Fibroblast of peridontal ligament (primary cell): ENCODE measurements around the gene PSMC2.

ENCODE experiments used
- DNase-seq: peaks from one replicate; pipeline ENCODE4 v3.0.0-alpha.2; 2010; ENCODE audit errors: extremely low read depth

Gene PSMC2

DNA sequence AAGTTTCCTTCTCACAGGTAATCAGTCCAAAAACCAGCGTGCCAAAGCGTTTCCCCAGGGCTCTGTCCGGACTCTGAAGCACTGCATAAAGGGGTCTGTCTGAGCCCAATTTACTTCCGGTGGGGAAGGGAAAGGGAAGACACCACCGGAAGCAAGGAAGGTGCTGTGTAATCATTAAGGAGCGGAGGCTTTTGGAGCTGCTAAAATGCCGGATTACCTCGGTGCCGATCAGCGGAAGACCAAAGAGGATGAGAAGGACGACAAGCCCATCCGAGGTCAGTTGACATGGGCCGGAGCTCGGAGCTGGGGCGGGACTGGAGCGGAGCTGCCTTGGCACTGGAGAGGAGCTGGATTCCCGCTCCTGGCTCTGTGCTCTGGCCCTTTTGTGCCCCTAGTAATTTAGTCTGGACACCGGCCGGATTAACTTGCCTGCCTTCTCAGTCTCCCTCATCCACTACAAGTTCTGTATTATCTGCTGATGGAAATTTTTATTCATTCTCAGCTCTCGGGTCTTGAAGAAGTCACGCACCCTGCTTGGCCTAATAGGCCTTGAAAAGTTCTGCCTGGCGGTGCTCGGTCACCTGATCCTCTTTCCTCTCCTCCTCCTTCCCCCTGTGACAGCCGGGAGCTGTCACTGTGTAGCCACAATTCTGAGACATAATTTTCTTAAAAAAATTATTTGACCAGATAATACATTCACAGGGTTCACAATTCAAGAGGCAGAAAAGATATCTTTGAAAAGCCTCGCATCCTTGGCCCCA, at the start of gene PSMC2:
Gene PSMC2, plus strand, starts transcription at position 137 of the 761 bp plus-strand sequence. Its CDS starts 69 bp downstream, at position 206.
- DNase-seq = peak; percentile 94

DNA sequence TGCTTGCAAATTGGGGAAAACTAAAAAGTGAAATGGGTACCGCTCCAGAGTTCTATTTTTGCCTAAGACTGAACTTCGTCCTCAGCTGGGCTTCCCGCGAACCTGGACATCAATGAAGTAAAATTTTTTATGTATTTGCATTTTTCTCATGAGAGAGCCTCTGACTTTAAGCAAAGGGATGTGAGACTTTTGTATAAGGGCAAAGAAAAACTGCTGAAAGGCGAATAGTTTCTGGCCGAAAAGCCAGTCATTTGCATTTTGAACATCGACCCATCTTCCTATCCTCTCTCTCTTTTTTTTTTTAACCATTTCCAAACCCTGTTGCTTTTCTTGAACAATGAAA, 49.6 kb upstream of the PSMC2 start:
- no peak for DNase-seq

DNA sequence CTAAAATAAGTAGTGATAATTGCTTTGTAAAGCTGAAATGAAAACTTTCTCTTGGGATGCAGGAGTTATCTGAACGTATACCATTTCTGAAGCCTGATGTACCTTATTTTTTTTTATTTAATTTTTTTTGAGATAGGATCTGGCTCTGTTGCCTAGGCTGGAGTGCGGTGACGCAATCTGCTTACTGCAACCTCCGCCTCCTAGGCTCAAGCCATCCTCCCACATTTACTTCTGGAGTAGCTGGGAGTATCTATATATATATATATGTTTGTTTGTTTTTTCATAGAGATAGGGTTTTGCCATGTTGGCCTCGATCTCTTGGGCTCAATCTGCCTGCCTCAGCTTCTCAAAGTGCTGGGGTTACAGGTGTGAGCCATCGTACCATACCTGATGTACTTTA, 47.8 kb upstream of the PSMC2 start:
- no peak for DNase-seq

DNA sequence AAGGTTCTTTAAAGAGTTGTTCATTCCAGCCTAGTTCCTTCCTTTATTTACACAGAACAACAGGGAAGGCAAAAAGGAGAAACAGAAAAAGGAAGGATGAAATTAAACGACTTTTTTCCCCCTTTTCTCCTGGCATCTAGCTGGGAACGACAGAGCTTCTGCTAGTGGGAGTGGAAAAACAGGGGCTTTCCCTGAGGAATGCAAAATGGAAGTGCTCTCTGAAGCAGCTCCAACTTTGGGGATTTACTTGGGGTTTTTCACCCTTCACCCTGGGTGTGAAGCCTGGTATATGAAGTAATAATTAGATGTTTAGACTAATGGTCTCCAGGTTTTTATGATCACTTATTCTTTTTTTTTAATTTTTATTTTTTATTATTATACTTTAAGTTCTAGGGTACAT, 46.0 kb upstream of the PSMC2 start:
- DNase-seq = no peak

DNA sequence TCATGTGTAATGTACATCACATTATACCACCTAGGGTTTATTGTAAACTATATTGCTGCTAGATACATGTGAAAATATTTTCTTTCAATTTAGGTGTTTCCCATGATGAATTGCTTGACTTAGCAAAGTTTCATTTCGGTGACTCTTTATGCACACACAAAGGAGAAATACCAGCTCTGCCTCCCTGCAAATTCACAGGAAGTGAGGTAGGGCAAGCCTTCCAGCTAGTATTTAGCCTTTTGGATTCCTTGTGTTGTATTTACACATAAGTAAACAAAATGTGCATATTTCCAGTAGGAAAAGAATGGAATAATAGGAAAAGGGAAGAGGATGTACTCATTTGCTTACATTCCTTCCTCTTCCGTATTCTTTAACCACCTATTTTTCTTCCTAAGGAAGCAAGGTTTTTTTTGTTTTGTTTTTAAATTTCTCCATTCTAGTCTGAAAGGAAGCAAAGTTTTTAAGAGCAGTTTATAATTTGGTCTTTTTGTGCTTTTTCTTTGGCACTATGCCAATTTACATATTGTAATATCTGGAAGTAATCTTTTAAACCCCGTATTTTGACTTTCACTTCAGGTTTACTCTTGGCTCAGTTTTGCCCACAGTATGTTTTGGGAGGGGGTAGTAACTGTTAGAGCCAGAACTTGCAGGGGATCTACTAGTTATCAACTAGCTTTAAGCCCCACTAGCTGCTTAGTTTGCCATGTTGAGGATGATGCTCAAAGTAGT, 39.8 kb upstream of the PSMC2 start:
- no peak for DNase-seq

DNA sequence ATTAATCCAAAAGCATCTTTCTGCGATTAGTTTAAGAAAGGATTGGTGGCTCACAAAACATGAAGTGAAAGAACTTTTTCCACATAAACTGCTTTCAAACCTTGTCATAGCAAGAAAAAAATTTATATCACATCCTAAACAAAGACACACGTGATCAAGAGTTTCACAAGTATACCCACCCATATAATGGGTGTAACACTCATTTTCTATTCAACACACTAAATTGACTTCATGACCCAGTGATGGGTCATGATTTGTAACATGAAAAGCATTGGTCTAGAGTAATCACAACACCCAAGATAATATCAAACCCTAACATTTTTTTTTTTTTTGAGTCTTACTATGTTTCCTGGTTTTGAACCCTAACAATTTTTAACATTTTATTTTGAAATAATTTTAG, 32.6 kb upstream of the PSMC2 start:
- DNase-seq = no peak

DNA sequence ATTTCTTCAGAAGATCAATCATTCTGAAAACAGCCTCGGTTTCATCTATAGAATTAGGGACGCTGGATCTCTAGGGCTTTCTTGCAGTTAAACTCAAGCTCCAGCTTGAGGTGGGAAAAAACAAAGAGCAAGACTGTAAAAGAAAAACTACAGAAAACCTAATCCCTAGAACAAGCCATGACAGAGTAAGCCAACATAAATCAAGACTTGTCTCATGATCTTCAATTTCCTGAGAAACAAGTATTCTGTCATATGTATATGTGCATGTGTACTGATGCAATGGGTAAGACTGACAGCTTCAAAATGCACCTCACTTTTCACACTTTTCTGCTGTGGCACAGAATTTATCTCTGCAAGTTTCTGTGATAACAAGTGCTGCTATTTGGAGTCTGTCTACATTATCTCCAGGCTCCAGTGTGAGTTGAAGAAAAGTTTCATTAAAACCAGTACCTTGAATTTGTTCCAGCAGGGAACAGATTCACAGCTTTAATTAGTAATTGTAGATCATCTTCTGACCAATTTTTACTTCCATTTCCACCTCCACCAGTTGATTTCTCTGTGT, 31.0 kb upstream of the PSMC2 start:
- DNase-seq = no peak

DNA sequence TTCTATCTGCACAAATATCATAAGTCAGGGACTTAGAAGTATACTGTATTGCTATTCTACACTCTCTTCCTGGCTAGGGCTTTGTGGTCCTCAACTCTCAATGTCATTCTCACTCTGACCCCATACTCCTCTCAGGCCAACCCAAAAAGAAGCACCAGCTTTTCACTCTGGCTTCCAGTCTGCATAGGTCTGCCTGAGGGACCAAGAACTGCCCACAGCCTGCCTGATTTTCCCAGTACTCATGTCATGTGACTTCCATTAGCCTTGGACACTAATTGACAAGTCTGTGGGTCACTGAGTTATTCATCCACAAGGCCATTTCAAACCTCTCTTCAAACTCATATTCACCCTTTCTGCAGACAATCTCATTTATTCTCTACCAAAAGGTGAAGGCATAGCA, 30.4 kb upstream of the PSMC2 start:
- DNase-seq = no peak

DNA sequence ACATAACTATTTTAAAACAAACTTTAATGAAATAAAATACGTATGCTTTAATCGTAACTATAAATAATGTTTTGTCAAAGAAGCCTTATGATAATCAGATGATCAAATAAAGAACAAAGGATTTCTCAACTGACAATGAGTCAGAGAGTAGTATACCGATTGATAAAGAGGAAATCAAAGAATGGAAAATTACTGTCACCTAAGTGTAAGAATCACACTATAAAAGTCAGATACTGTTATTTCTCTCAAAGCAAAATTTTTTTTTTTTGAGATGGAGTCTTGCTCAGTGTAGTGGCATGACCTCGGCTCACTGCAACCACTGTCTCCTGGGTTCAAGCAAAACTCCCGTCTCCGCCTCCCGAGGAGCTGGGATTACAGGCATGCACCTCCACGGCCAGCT, 21.7 kb upstream of the PSMC2 start:
- no peak for DNase-seq

DNA sequence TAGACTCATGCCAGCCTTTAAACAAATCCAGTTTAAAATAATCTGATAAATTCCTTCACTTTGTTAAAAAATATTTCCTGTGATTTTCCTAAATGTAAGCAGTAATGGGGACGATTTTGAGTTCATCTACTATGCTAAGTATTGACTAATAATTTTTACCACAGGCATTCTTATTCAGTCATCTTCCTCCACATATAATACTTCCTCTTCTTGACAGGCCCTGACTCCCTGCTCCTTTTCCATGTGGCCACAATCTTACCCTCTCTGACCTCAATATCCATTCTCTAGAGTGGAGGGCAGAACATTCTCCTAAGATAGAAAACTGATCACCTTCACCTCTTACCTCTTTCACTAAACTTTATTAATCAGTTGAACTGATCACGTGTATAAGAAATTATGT, 10.7 kb upstream of the PSMC2 start:
- DNase-seq = no peak

DNA sequence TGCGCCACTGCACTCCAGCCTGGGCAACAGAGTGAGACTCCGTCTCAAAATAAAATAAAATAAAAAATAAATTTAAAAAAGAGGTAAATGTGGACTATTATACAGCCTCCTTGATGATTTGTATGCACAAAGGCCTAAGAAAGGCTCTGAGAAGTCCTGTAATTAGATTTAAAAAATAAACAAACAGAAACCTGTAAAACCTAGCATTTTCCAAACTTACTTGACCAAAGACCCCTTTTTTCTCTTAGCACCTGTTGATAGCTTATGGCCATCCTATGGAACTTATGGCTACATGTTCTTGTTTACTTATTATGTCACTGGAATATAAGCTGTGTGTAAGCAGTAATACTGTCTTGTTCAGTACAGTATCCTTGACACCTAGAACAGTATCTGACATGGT, 8.6 kb upstream of the PSMC2 start:
- no peak for DNase-seq

DNA sequence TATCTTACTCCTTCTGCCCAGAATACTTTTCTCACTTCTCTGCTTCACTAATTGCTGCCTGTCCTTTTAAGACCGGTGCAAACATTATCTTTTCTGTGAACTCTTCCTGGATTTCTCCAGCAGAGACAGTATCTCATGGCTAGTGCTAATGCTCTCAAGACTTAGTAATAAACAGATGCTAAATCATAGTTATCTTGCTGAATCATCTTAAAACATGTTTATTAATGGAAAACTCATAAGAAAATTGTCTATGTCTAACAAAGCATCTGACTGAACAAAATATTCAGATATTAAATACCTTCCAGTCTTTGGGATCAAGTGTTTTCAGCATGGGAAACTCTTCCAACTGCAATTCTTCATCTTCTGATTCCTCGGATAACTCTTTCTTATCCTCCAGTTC, 6.0 kb upstream of the PSMC2 start:
- no peak for DNase-seq

DNA sequence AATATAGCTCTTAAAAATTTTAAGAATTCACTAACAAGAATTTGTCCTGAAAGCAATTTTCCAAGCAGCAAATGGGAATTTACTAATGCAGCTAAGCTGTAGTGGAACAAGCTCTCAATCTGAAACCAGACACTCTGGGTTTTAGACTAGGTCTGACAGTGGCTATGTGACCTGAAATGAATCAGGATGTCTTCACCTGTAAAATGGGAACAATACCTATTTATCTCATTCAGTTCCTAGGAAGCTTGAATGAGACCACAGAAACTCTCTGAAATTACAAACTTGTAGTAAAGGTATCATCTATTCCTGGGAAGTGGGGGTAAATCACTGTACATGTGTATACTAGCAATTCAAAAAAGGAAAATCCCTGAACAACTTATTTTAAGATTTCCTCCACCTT, 4.1 kb upstream of the PSMC2 start:
- DNase-seq = no peak

DNA sequence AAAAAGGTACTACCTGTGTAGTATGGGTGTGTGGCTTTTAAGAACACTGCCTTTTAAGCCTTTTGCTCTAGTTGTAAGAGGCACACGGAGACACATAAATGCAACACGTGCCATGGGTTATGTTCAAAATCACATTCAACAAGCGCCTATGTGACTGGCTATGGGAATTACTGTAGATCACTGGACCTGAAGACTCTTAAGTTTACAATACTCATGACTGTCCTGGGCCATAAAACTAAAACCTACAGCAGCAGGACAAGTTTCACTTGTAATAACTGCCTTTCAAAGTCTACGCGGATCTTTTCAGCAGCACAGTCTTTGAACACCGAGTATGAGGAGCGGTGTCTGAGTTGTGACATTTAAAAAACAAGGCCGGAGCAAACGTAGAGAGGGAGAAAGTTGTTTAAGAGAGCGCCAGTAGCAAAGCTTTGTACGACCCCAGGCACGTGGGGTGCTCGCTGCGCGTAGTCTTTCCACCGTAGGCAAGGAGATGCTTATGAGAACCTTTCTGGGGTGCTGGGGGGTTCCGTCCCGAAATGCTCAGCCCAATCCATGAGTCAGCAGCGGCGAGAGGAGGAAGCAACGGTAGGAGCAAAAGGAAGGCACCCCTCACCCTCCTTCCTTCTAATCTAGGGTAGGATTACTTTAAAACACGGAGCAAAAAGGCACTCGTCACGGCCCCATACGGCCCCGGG, 3.5 kb upstream of the PSMC2 start:
- peak; percentile 37 for DNase-seq

DNA sequence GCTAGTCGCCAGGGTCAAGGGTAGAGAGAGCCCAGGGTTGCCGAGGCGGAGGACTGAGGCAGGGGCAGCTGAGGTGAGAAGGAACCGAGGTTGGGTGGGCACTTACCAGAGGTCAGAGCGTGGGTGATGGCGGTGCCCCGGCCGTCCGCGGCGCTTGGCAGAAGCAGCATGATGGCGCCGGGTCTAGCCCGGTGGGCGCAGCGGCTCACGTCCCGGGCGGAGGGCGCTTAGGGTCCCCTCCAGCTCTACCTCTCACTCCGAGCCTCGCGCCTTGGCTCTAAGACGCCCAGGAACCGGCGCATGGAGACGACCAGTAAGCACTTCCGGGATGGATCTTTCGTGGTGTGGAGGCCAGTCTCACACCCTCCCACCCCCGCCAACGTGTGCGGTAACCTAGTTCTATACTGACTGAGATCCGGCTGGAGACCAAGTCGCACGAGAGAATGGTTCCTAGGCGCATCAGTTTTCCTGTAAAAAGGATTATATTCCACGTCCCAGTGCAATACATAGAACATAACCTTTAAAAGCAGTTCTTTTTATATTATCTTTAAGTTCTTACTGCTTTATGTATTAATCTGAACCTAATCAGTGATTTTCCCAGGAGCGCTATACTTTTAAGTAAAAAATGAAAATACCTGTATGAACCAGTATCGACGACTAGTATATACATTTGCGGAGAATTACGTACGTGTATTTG, 2.8 kb upstream of the PSMC2 start, which contains the start of gene DNAJC2:
Gene DNAJC2, minus strand, starts transcription at position 315 of the 697 bp plus-strand sequence. Its CDS starts 145 bp downstream, at position 170.
- peak; percentile 93 for DNase-seq

DNA sequence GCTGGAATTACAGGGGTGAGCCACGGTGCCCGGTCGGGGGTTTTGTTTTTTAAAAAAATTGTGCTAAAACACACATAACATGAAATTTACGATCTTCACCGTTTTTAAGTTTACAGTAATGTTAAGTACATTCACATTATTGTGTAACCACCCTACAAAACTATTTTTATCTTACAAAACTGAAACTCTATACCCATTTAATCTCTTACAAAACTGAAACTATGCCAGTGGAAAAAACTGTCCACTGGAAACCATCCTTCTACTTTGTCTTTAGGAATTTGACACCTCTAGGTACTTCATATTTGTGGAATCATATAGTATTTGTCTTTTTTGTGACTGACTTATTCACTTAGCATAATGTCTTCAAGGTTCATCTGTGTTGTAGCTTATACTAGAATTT, 1.0 kb upstream of the PSMC2 start:
- DNase-seq = no peak

DNA sequence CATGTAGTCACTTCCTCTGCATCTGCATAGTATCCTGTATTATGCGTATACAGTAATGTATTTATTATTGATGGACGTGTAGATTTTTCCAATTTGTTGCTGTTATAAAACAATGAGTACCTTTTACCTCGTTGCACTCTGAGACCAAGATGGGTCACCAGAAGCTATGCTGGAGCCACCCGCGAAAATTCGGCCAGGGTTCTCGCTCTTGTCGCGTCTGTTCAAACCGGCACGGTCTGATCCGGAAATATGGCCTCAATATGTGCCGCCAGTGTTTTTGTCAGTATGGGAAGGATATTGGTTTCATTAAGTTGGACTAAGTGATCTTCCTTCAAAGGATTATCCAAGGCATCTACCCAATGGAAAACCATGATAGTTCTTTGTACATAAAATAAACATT, 1.0 kb downstream of the PSMC2 start:
- DNase-seq = no peak

DNA sequence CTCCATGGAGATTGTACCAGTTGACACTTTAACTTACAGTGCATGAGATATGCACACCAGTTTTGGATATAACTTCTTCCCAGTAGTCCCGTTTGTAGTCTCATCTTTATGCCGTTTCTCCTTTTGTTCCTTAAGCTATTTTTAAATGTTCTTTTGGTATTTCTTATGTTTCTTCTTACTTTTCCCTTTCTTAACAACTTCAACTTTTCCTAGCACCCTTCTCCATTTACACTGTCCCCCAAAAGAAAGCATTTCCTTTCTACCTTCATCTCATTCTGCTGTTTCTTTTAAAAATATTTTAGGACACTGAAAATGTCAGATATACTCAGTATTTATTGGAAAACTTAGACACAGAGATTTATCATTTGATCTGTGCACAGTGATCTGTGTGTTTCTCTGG, 1.5 kb downstream of the PSMC2 start:
- DNase-seq = no peak

DNA sequence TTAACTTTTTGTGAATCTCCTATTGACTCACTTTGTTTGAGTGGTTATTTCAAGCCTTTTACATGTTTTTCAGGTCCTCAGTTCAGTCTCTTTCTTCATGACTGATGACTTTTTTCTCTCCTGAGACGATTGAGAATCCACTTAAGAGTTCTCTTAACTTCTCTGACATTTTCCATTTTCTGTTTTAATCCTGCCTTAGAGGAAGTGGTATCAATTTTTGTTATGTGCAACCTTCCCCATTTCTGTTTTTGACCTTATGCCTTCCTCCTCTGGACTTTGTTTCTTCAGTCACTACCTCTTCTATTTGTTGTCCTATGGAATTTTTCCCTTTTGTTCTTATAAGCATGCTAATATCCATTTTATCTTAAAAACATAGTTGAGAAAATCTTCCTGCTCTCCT, 2.4 kb downstream of the PSMC2 start:
- DNase-seq = no peak

DNA sequence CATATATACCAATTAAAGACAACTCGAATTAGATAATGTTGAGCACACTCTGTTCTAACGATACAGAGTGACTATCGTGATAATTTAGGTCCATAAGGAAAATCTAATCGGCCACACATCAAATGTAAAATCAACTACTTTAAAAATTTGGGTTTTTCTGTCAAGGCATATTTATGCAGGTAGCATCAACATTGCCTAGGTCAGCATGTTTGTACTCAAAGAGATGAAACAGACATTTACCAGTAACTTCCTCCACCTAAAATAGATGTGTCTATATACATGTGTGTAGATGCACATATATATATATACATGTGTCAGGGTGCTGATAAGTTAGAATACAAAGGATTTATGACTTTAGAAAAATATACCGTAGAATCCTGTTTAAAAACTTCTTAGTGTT, 22.0 kb downstream of the PSMC2 start:
- no peak for DNase-seq

DNA sequence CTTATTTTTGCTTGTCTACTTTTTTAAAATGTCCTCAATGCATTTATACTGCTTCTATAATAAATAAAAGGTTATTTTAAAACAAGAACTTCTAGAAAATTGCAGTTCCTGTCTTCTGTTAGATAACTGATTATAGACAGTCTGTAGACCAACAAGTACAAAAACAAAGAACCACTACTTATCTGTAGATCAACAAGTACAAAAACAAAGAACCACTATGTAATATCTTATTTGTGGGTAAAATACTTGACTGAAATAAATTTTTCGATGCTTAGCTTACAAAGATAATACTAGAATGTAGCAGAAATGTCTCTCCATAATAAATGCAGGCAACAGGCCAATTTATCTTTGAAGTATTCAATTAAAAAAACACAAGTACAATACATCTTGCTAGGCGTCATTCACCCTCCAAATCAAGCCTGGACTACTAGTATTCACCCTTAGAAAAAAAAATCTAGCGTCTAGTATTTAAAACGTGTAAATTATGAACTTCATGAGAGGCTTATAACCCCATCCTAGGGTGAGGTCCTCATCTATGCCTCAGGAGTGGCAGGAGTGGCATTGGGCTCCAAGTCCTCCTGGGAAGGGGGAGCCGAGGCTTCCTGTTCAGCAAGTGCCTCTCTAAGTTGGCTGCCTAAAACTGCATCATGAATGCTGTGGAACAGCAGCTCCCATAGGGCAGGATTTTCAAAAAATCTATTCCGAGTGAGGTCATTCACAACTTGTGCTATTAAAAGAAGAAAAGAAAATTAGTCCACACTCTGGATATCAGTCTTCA, 26.6 kb downstream of the PSMC2 start:
- no peak for DNase-seq
